Measurements from ENCODE around the gene ABCG4. TPM values are rescaled to one million over a fixed set of nuclear protein-coding genes. Genes with fewer than 3 reads are reported as not detected.
"Not testable (repeated sequence)": the region's sequence is repeated elsewhere in the genome, so short reads cannot be mapped to it uniquely, and the experiment has no call there.

The ABCG4 gene
- total RNA-seq, 2 donors from 2014 or later: 1.4 to 1.8 TPM

GRCh38 chr11:119158467-119158866 is 9.6 kb downstream of the ABCG4 start:
- Histone ChIP-seq H3K9me3 (no peaks in the 10 kb centered on the region), H3K27me3 (no peaks in the 10 kb centered on the region), H3K4me3 (no peak overlapping the region), H3K4me1 (no peaks in the 10 kb centered on the region), H3K36me3 (no peaks in the 10 kb centered on the region), H3K27ac (no peak overlapping the region)
- DNase-seq (ENCODE audit: low spot score): no peak
- TF ChIP-seq CTCF (IDR thresholded peaks at IDR 0.05): no peak

DNA sequence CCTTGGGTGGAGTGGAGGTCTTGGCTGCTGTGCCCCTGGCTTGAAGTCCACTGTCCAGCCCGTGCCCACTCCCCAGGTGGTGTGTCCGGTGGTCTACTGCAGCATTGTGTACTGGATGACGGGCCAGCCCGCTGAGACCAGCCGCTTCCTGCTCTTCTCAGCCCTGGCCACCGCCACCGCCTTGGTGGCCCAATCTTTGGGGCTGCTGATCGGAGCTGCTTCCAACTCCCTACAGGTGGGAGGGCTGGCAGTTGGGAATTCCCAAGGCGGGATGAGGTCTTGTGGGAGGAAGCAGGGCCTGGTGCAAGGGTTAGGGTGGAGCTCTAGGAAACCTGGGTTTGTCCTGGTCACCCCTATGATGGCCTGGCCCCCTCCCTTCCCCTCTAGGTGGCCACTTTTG is 11.3 kb downstream of the ABCG4 start:
- Histone ChIP-seq H3K27me3 (no peaks in the 10 kb centered on the region), H3K27ac (no peak overlapping the region), H3K4me3 (no peak overlapping the region), H3K36me3 (no peaks in the 10 kb centered on the region), H3K4me1 (no peaks in the 10 kb centered on the region), H3K9me3 (no peaks in the 10 kb centered on the region)
- no peak for TF ChIP-seq CTCF (IDR thresholded peaks at IDR 0.05)
- DNase-seq (ENCODE audit: low spot score): no peak

DNA sequence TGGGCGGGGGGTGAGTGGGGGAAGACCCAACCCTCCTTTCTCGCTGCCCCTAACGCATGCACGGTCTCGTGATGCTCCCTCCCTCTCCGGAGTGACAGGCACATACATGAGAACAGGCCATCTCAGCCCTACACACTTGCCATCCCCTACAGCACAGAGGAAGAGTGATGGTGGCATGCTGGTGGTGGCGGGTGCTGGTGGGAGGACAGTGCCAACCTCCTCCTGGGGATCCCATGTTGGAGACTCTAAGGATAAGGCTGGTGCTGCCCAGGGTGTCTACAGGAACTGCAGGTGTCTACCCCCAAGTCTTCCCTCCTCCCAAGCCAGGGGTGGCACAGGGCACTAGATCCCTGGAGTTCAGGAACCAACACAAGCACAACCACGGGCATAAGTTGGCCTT is 13.0 kb downstream of the ABCG4 start:
- DNase-seq (ENCODE audit: low spot score): no peak
- Histone ChIP-seq H3K4me3 (no peak overlapping the region), H3K27me3 (no peaks in the 10 kb centered on the region), H3K27ac (no peak overlapping the region), H3K9me3 (no peaks in the 10 kb centered on the region), H3K36me3 (no peaks in the 10 kb centered on the region), H3K4me1 (no peaks in the 10 kb centered on the region)
- TF ChIP-seq CTCF (IDR thresholded peaks at IDR 0.05): no peak

DNA sequence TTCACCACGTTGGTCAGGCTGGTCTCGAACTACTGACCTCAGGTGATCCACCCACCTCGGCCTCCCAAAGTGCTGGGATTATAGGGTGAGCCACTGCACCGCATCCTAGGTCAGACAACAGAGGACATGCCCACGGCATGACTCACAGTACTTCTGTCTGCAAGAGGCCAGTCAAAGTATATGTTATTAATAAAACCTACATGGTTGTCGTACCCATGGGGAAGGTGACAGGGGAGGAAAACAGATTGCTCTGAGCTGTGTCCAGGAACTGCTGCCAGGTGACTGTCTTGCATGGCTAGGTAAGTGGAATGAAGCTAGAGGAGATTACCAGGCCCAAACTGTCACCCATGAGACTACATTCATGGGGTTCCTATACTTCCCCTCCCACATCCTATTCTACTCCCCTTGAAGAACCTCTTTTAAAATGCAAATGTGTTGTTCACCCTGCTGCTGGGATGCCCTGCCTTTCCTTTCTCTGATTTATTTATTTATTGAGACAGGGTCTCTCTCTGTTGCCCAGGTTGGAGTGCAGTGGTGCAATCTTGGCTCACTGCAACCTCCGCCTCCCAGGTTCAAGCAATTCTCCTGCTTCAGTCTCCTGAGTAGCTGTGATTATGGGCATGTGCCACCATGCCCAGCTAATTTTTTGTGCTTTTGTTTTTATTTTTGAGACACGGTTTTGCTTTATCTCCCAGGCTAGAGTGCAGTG is 17.7 kb downstream of the ABCG4 start:
- no peak overlapping the region for H3K27ac ChIP-seq

DNA sequence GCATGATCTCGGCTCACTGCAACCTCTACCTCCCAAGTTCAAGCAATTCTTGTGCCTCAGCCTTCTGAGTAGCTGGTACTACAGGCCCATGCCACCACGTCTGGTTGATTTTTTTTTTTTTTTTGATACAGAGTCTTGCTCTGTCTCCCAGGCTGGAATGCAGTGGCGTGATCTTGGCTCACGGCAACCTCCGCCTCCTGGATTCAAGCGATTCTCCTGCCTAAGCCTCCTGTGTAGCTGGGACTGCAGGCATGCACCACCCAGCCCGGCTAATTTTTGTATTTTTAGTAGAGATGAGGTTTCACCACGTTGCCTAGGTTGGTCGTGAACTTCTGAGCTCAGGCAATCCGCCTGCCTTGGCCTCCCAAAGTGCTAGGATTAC is 18.2 kb downstream of the ABCG4 start:
- H3K36me3 ChIP-seq; H3K4me1 ChIP-seq; H3K27me3 ChIP-seq; H3K4me3 ChIP-seq; H3K9me3 ChIP-seq; DNase-seq (ENCODE audit: low spot score); H3K27ac ChIP-seq: not testable (repeated sequence)

More for the DNA sequence above, 17.7 kb downstream of the ABCG4 start:
- no peaks in the 10 kb centered on the region for H3K9me3 ChIP-seq
- no peaks in the 10 kb centered on the region for H3K27me3 ChIP-seq
- H3K4me3 ChIP-seq: no peak overlapping the region
- no peak for DNase-seq (ENCODE audit: low spot score)
- no peaks in the 10 kb centered on the region for H3K36me3 ChIP-seq
- H3K4me1 ChIP-seq: peaks cover 0 to 6% of the 10 kb centered on the region in 2 donors
- TF ChIP-seq CTCF (IDR thresholded peaks at IDR 0.05): no peak

DNA sequence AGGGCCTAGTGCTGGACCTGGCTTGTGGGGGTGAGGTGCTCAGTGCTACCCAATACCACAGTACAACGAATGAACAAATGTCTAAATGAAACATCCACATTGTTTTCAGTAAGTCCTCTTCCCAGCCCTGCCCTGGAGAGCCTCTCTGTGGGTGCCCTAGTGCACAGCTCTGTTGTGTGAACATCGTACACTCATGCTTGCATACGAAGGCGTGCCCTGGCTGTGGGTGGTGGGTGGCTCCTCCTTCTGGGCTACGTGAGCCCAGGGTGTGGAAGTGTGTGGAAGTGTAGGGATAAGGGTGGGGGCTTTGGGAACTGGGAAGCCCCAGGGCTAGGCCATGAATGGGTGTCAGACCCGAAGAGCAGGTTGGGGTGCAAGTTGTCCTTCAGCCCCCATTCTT is 19.1 kb downstream of the ABCG4 start:
- Histone ChIP-seq H3K36me3 (no peaks in the 10 kb centered on the region), H3K4me3 (no peak overlapping the region), H3K9me3 (no peaks in the 10 kb centered on the region), H3K27ac (no peak overlapping the region), H3K27me3 (no peaks in the 10 kb centered on the region), H3K4me1 (peaks cover 0 to 6% of the 10 kb centered on the region in 2 donors)
- TF ChIP-seq CTCF (IDR thresholded peaks at IDR 0.05): no peak
- DNase-seq (ENCODE audit: low spot score): no peak
